K562 (cell line): ENCODE measurements around the gene DLG4. TPM values are rescaled to one million over a fixed set of nuclear protein-coding genes. Genes with fewer than 3 reads are reported as not detected.

Experiments
- ATAC-seq: fragments of 200-7000 bp; cut with Tn5 transposase; 3 replicates; pipeline ENCODE4 v1.9.1; 2020; ENCODE audit warnings: moderate library complexity
- BruUV-seq: library from RNA; stranded (reverse); fragments of 400-500 nt; replicated peaks from 2 replicates; lab custom pipeline; 2021; lab: Mats Ljungman, UMichigan
- CTCF ChIA-PET: fragments of 300-600 bp; formaldehyde crosslinking; extraction: SDS; loops from one replicate; lab custom pipeline; 2021; ENCODE audit warnings: low intra/inter-chr PET ratio; lab: Yijun Ruan, JAX
- POLR2A ChIA-PET: fragments of 300-600, 350-650 bp; sonication (Branson Sonifier 250); formaldehyde crosslinking; extraction: SDS; loops from one replicate; lab custom pipeline; 2021; ENCODE audit warnings: antibody characterized with exemption, inconsistent platforms; lab: Yijun Ruan, JAX
- DNase-seq, 4 experiments: peaks; one replicate each; pipeline versions ENCODE4 v3.0.0 to v3.0.0-alpha.2; 2011 to 2018; ENCODE audit warnings: low spot score in 3 of 4, mixed read lengths in 3 of 4; ENCODE audit errors: extremely low read depth in 1 of 4
- FAIRE-seq: peaks from 2 replicates; lab custom pipeline; 2011; peaks lifted over from hg19 to GRCh38; lab: Jason Lieb, UNC
- H2AFZ ChIP-seq: 2 replicates; pipeline ENCODE4 v1.6.0; 2011; ENCODE audit warnings: low read depth, low read length, control low read depth, inconsistent platforms
- H3K27ac ChIP-seq: fragments of 200-600 bp; 3 replicates; pipeline ENCODE4 v1.8.0; 2011; ENCODE audit warnings: low read depth, mild to moderate bottlenecking, control low read depth, inconsistent platforms, low read length, moderate library complexity, mixed read lengths; ENCODE audit errors: extremely low read depth
- H3K27me3 ChIP-seq, 2 experiments: fragments of 300-600 bp in 1 of 2; 2 replicates in 1 of 2; 3 replicates in 1 of 2; pipeline versions ENCODE4 v1.6.0 to v1.8.0; 2011; ENCODE audit warnings: inconsistent platforms in 2 of 2, low read length in 2 of 2, mild to moderate bottlenecking in 1 of 2, mixed read lengths in 1 of 2, moderate library complexity in 1 of 2; ENCODE audit not compliant: control insufficient read depth in 2 of 2, insufficient read depth in 2 of 2
- H3K36me3 ChIP-seq: fragments of 300-600 bp; 3 replicates; pipeline ENCODE4 v1.8.0; 2011; ENCODE audit warnings: mild to moderate bottlenecking, low read length, inconsistent platforms; ENCODE audit not compliant: control insufficient read depth, insufficient read depth
- H3K4me1 ChIP-seq, 2 experiments: fragments of 200-600 bp in 1 of 2; replicated peaks in 1 of 2; 2 replicates in 1 of 2; 3 replicates in 1 of 2; pipeline versions ENCODE4 v1.5.1 to v1.8.0; 2011; ENCODE audit warnings: inconsistent platforms in 2 of 2, low read length in 2 of 2, mild to moderate bottlenecking in 1 of 2, mixed read lengths in 1 of 2, moderate library complexity in 1 of 2; ENCODE audit not compliant: control insufficient read depth in 2 of 2, insufficient read depth in 2 of 2
- H3K4me2 ChIP-seq: 2 replicates; pipeline ENCODE4 v1.6.1; 2011; ENCODE audit warnings: low read length, control low read depth, inconsistent platforms, mixed read lengths; ENCODE audit not compliant: insufficient read depth
- H3K4me3 ChIP-seq: fragments of 200-600 bp; sonication (generic), shearing (Covaris generic); 2 replicates; pipeline ENCODE4 v1.5.1; 2016; ENCODE audit warnings: control low read depth, inconsistent platforms
- H3K79me2 ChIP-seq: fragments of 200-600 bp; 3 replicates; pipeline ENCODE4 v1.8.0; 2011; ENCODE audit warnings: low read length, inconsistent platforms; ENCODE audit not compliant: control insufficient read depth, insufficient read depth
- H3K9ac ChIP-seq, 2 experiments: 2 replicates each; pipeline versions ENCODE4 v1.6.0 to v1.6.1; 2011; ENCODE audit warnings: low read depth in 2 of 2, low read length in 2 of 2, control low read depth in 1 of 2, inconsistent platforms in 1 of 2, mild to moderate bottlenecking in 1 of 2, mixed read lengths in 1 of 2; ENCODE audit not compliant: insufficient read depth in 1 of 2
- H3K9me1 ChIP-seq: one replicate; pipeline ENCODE4 v1.6.0; 2011; ENCODE audit warnings: inconsistent platforms, mild to moderate bottlenecking, low read length, moderate library complexity; ENCODE audit not compliant: control insufficient read depth, insufficient read depth
- H3K9me3 ChIP-seq: replicated peaks from 2 replicates; pipeline ENCODE4 v1.5.1; 2011; ENCODE audit warnings: low read depth, low read length, inconsistent platforms; ENCODE audit not compliant: control insufficient read depth, insufficient read depth
- H4K20me1 ChIP-seq: replicated peaks from 2 replicates; pipeline ENCODE4 v1.6.1; 2011; ENCODE audit warnings: low read length, inconsistent platforms, mixed read lengths; ENCODE audit not compliant: control insufficient read depth, insufficient read depth
- FOXM1 ChIP-seq, 2 experiments: fragments of 450-650 bp in 1 of 2; sonication (generic) in 1 of 2; formaldehyde crosslinking in 1 of 2; IDR thresholded peaks; 2 replicates each; pipeline versions ENCODE4 v1.6.1 to v1.9.0; 2017 to 2022; ENCODE audit warnings: low read depth in 2 of 2, mild to moderate bottlenecking in 2 of 2, missing genetic modification reagents in 1 of 2, moderate library complexity in 1 of 2
- KAT2B ChIP-seq: IDR thresholded peaks from one replicate; pipeline ENCODE4 v1.6.1; 2012; ENCODE audit warnings: low read depth, mild to moderate bottlenecking, control low read depth, inconsistent platforms, low read length, moderate library complexity
- KDM2B ChIP-seq: fragments of 250-450 bp; sonication (Bioruptor Pico); IDR thresholded peaks from 2 replicates; pipeline ENCODE4 v1.8.0; 2021; ENCODE audit warnings: mild to moderate bottlenecking, moderate library complexity
- POLR2G ChIP-seq: fragments of 200-400 bp; formaldehyde crosslinking; IDR thresholded peaks from 2 replicates; pipeline ENCODE4 v1.6.1; 2017; ENCODE audit warnings: low read depth, mild to moderate bottlenecking, antibody characterized with exemption, low read length, moderate library complexity
- STAT5A ChIP-seq: IDR thresholded peaks from 2 replicates; pipeline ENCODE4 v1.6.1; 2012; ENCODE audit warnings: low read length, inconsistent platforms, borderline replicate concordance
- TAL1 ChIP-seq: fragments of 450-650 bp; IDR thresholded peaks from 2 replicates; pipeline ENCODE4 v1.6.1; 2016; ENCODE audit warnings: mild to moderate bottlenecking
- TEAD2 ChIP-seq: fragments of 450-650 bp; IDR thresholded peaks from 2 replicates; pipeline ENCODE4 v1.6.1; 2016; ENCODE audit warnings: missing genetic modification characterization, control low read depth, missing compliant biosample characterization
- ZC3H11A ChIP-seq: IDR thresholded peaks from 2 replicates; pipeline ENCODE4 v1.6.1; 2012; ENCODE audit warnings: low read depth, low read length, improper control_type of control experiment
- ZNF282 ChIP-seq: sonication (generic); formaldehyde crosslinking; IDR thresholded peaks from 2 replicates; pipeline ENCODE4 v1.8.1; 2023; ENCODE audit warnings: missing genetic modification reagents
- WGBS: fragments of 100-300 bp; shearing (Covaris generic); methylation state at CpG from one replicate; pipeline ENCODE4 v1.1.6; 2016; ENCODE audit warnings: low coverage, mixed read lengths; ENCODE audit not compliant: insufficient coverage; ENCODE audit errors: missing lambda C conversion rate; 5-methylcytosine and 5-hydroxymethylcytosine counted together
- in situ Hi-C: fragments of 300-500 bp; cut with MboI; formaldehyde crosslinking; loops from 4 replicates; pipeline ENCODE4 v1.15.0; 2018; ENCODE audit warnings: inconsistent platforms, mixed read lengths
- intact Hi-C: fragments of 100-400 bp; cut with micrococcal nuclease; formaldehyde crosslinking; loops from 2 replicates; pipeline ENCODE4 v1.14.2; 2022
- polyA plus RNA-seq, 8 experiments: library from polyadenylated mRNA; depleted of rRNA in 4 of 8; stranded (reverse) in 5 of 8; unstranded in 3 of 8; fragments of >200 nt; fragmentation: Nextera tagmentation in 2 of 8; fragmentation: Illumina TruSeq in 1 of 8; extraction: Ambion mirVana in 2 of 8; extraction: Trizol in 1 of 8; gene quantifications; 2 replicates each; pipeline versions ENCODE4 v1.2.1 to v1.2.3, GENCODE V29; 2011 to 2014; ENCODE audit warnings: inconsistent platforms in 1 of 8, missing spikeins in 1 of 8
- total RNA-seq, 7 experiments: library from RNA; depleted of rRNA in 6 of 7; stranded (reverse); fragments of >200 nt in 6 of 7; fragmentation: Illumina TruSeq in 2 of 7; extraction: Trizol in 2 of 7; gene quantifications; 2 replicates each; pipeline versions ENCODE4 v1.2.1 to v1.2.3, GENCODE V29; 2011 to 2021; ENCODE audit warnings: low replicate concordance in 1 of 7
- TF ChIP-seq, protein P1 (sequence below): fragments of 450-650 bp; formaldehyde crosslinking; IDR thresholded peaks from 2 replicates; pipeline ENCODE4 v1.4.0; 2020; ENCODE audit warnings: mild to moderate bottlenecking, moderate library complexity

Gene DLG4
- total and polyA plus RNA-seq, 9 of the 15 experiments (the other 6 are each of a cell fraction or from before 2014, with no cell fraction given) = 0.03 to 12.0 (median 4.1) TPM

DNA sequence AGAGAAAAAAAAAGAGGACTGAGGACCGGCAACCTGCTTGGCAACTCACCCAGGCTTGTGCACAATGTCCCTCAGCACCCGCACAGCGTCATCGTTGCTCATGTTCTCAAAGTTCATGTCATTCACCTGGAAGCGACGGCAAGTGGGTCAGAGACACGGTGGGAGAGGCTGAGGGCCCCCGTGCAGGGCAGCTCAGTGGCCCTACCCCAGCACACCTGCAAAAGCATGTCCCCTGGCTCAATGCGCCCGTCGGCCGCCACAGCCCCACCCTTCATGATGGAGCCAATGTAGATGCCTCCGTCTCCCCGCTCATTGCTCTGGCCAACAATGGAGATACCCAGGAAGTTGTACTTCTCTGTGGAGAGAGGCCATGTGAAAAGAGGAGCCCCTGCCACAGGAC, 9.3 kb upstream of the DLG4 start:
- TF ChIP-seq ZNF282 (CRISPR knock-in tag) (no peak), ZC3H11A (no peak), STAT5A (no peak), TEAD2 (no peak), KDM2B (CRISPR knock-in tag) (no peak), KAT2B (no peak), POLR2G (no peak), FOXM1 (IDR thresholded peaks at IDR 0.05; ENCODE audit: low read depth) (no peak), FOXM1 (CRISPR knock-in tag; IDR thresholded peaks at IDR 0.05; ENCODE audit: low read depth) (no peak), TAL1 (no peak)
- TF ChIP-seq, protein P1, sequence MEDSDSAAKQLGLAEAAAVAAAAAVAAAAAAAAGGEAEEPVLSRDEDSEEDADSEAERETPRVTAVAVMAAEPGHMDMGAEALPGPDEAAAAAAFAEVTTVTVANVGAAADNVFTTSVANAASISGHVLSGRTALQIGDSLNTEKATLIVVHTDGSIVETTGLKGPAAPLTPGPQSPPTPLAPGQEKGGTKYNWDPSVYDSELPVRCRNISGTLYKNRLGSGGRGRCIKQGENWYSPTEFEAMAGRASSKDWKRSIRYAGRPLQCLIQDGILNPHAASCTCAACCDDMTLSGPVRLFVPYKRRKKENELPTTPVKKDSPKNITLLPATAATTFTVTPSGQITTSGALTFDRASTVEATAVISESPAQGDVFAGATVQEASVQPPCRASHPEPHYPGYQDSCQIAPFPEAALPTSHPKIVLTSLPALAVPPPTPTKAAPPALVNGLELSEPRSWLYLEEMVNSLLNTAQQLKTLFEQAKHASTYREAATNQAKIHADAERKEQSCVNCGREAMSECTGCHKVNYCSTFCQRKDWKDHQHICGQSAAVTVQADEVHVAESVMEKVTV (CRISPR knock-in tag) = no peak
- Histone ChIP-seq H3K27ac (no peak overlapping the region), H3K27me3 (no peaks in the 10 kb centered on the region), H3K9me1 (peaks cover 4% of the 10 kb centered on the region), H3K79me2 (peaks cover 38% of the 10 kb centered on the region), H3K4me3 (no peak overlapping the region), H3K4me1 (peaks cover 7 to 27% of the 10 kb centered on the region in 2 experiments; a peak in 4 of 5 replicates), H2AFZ (no peak overlapping the region), H3K4me2 (no peak overlapping the region), H3K9me3 (no peaks in the 10 kb centered on the region), H3K9ac (no peak overlapping the region), H3K36me3 (peaks cover 76% of the 10 kb centered on the region; the same call in 2 of the 3 replicates), H4K20me1 (peaks cover 7% of the 10 kb centered on the region)
- in situ Hi-C loops (no loop called here), intact Hi-C loops (no loop called here)
- DNase-seq = no peak
- no peak for ATAC-seq
- 88% methylated on average over 4 of the region's 14 CpGs for whole genome bisulfite sequencing
- no TSS peak for BruUV-seq
- CTCF ChIA-PET = no interaction called here
- POLR2A ChIA-PET = interaction anchor here (0.6 to 2.8 kb wide), 2 partner anchors 8 to 26 kb away, joined by 3 to 19 read pairs; partner anchors contain the start of genes ACADVL and DLG4
- FAIRE-seq = no peak
